ENCODE measurements around the gene SDK1.

DNA sequence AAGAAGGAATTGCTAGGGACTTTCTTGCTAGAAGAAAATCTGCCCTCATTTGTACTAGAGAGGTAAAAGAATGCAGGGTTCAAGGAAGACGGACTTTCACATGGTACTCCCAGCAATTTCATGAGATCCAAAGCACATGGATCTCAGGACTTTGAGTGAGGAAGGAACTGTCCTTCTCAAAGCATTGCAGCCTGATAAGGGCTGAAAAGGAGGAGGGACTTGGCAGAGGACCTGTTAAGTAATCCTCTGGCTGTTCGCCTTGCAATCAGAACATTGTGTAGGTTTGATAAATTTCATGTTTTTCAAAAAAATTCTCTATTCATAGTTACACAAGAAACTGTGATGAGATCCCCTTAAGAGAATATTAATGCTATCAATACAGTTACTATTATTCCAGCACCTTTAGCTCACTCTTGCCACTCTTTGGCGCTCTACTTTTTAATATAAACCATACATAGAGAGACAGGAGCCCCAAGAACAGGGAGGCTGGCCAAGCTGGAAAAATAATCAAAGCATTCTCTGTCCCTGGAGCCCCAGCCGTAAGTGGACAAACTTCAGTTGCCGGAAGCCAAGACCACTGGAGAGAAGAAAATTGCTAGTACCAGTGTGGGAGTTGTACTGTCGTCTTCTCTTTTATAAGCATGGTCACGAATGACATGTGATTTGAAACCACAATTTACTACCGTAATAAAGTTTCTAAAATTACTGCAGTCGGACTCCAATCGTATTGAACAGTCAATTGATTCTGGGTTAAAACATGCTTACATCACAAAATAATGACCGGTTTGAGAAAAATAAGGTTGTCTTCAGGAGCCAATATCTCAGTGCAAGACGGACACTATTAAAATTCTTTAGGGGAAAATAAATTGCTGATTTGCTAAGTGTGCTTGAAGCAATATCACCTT lies 424.4 kb downstream of the SDK1 start:
- TF ChIP-seq, protein P1, sequence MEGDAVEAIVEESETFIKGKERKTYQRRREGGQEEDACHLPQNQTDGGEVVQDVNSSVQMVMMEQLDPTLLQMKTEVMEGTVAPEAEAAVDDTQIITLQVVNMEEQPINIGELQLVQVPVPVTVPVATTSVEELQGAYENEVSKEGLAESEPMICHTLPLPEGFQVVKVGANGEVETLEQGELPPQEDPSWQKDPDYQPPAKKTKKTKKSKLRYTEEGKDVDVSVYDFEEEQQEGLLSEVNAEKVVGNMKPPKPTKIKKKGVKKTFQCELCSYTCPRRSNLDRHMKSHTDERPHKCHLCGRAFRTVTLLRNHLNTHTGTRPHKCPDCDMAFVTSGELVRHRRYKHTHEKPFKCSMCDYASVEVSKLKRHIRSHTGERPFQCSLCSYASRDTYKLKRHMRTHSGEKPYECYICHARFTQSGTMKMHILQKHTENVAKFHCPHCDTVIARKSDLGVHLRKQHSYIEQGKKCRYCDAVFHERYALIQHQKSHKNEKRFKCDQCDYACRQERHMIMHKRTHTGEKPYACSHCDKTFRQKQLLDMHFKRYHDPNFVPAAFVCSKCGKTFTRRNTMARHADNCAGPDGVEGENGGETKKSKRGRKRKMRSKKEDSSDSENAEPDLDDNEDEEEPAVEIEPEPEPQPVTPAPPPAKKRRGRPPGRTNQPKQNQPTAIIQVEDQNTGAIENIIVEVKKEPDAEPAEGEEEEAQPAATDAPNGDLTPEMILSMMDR (IDR thresholded peaks at IDR 0.05), result no peak
- no peak for TF ChIP-seq POLR2A (IDR thresholded peaks at IDR 0.05)

All from body of pancreas (tissue), 4 donors.